Stimulated activated CD4-positive, alpha-beta T cell treated with anti-CD3 and anti-CD28 coated beads, Interleukin-15, amount 100 ng/mL, for 1 hour (primary cell): ENCODE results near the gene FANCM.

ENCODE experiments used
- DNase-seq, 2 donors: peaks; one replicate each; pipeline ENCODE4 v3.0.0-alpha.2; 2020; ENCODE audit warnings: low read depth in 1 of 2, low spot score in 1 of 2

FANCM gene, protein sequence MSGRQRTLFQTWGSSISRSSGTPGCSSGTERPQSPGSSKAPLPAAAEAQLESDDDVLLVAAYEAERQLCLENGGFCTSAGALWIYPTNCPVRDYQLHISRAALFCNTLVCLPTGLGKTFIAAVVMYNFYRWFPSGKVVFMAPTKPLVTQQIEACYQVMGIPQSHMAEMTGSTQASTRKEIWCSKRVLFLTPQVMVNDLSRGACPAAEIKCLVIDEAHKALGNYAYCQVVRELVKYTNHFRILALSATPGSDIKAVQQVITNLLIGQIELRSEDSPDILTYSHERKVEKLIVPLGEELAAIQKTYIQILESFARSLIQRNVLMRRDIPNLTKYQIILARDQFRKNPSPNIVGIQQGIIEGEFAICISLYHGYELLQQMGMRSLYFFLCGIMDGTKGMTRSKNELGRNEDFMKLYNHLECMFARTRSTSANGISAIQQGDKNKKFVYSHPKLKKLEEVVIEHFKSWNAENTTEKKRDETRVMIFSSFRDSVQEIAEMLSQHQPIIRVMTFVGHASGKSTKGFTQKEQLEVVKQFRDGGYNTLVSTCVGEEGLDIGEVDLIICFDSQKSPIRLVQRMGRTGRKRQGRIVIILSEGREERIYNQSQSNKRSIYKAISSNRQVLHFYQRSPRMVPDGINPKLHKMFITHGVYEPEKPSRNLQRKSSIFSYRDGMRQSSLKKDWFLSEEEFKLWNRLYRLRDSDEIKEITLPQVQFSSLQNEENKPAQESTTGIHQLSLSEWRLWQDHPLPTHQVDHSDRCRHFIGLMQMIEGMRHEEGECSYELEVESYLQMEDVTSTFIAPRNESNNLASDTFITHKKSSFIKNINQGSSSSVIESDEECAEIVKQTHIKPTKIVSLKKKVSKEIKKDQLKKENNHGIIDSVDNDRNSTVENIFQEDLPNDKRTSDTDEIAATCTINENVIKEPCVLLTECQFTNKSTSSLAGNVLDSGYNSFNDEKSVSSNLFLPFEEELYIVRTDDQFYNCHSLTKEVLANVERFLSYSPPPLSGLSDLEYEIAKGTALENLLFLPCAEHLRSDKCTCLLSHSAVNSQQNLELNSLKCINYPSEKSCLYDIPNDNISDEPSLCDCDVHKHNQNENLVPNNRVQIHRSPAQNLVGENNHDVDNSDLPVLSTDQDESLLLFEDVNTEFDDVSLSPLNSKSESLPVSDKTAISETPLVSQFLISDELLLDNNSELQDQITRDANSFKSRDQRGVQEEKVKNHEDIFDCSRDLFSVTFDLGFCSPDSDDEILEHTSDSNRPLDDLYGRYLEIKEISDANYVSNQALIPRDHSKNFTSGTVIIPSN (N-terminal part only)

DNA sequence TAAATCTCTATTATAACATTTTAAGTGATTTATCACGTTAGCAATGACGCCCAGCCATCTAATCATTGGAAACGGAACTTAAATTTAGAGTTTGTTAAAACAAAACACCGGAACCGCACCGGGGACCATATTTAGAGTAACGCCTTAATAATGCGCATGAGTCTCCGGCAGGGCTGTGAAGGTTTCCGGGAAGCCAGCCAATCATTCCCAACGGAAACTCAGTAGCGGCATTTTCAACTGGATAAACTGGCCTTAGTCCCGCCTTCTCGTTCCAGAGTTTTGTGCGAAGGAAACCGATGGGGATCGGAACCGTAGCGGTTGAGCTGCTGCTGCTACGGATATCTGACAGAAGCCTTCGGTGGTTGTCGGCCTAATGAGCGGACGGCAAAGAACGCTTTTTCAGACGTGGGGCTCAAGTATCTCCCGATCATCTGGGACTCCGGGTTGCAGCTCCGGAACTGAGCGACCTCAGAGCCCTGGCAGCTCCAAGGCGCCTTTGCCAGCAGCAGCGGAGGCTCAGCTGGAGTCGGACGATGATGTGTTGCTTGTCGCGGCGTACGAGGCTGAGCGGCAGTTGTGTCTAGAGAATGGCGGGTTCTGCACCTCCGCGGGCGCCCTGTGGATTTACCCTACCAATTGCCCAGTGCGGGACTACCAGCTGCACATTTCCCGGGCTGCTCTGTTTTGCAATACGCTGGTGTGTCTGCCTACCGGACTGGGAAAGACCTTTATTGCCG lies at the start of gene FANCM:
Gene FANCM, plus strand, starts transcription at position 272 of the 737 bp plus-strand sequence. Its CDS starts 102 bp downstream, at position 374.
- DNase-seq: peak; percentile 55 to 62

DNA sequence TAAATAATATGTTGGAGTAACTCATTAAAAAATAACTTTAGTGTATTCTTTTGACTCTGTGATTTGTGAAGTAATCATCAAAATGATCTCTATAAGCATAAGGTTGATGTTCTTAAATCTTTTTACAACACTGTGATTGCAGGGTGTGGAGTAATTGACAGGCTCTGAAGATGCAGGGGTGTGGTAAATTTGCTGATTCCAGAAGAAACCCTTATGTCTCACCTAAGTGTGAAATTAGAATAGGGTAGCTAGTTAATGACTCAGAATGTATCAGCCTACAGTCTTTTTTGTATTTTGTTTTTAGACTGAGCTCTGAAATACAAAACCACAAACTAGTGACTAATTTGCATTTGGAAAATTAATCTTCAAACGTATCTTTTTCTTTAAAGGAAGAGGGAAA lies 45.9 kb upstream of the FANCM start:
- no peak for DNase-seq

DNA sequence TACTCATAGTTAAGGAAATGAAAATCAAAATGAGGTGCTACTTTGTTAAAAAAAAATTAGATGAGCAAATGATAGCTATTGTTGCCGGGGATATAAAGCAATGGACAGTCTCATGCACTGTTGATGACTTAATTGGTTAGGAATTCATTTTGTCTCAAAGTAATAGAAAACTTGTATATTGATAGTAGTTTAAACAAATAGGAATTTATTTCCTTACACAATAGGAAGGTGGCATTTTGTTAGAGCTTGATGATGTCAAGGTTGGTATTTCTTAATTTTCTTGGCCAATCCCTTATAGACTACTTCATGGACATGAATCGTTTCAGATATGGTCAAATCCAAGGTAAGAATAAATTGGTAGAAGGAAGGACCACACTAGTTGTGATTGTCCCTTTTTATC lies 44.0 kb upstream of the FANCM start:
- no peak for DNase-seq

DNA sequence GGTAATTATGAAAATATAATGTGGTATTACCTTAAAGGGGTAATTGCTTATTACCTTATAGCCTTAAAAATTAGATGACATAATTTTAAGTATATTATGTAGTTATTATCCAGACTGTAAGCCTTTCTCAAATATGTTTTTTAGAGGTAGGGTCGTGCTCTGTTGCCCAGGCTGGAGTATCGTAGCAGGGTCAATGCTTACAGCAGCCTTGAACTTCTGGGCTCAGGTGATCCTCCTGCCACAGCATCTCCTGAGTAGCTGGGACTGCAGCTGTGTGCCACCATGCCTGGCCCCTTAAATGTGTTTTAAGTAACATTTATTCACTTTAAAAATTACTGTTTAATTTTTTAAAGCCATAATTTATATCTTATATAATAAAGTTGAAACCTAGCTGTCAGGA lies 41.5 kb upstream of the FANCM start:
- DNase-seq: no peak

DNA sequence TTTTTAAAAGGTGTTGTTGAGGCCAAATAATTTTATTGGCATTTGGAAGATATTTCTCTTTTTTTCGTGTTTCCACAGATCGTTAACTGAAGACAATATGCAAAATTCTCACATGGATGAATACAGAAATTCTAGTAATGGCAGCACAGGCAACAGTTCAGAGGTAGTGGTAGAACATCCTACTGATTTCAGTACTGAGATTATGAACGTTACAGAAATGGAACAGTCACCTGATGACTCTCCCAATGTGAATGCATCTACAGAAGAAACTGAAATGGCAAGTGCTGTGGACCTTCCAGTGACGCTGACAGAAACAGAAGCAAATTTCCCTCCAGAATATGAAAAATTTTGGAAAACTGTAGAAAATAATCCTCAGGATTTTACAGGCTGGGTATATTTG lies 40.6 kb upstream of the FANCM start:
- DNase-seq: no peak

DNA sequence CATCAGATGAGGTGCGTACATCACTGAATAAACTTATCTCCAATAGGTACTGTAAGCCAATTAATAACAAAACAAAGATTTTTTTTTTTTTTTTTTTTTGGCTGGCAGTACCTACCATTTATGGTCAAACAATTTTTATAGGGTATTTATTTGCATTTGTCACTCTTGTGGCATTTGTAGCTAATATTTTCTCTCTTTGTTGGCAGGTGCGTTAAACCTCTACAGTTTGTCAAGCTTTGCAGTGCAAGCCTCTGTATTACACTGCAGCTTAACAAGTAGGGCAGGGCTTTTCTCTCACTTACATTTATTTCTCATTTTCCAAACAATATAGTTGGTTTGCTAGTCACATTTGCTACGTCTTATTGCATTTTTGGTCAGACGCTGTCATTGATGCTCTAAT lies 39.5 kb upstream of the FANCM start:
- no peak for DNase-seq

DNA sequence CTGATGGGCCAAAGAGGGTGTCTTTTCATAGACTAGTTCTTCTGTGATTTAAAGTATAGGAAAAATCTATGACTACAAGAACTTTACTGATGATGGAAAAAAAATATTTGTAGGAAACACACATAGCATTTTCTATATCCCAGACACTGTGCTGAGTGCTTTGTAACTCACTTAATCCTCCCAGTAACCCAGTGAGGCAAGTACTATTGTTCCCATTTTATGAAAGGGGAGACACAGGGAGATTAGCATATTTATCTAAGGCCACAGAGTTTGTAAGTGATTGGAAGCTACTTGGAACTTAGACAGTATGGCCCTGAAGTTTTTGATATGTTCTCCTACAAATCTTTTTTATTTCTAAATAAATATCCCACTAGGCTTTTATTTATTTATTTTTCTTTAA lies 31.9 kb upstream of the FANCM start:
- no peak for DNase-seq

DNA sequence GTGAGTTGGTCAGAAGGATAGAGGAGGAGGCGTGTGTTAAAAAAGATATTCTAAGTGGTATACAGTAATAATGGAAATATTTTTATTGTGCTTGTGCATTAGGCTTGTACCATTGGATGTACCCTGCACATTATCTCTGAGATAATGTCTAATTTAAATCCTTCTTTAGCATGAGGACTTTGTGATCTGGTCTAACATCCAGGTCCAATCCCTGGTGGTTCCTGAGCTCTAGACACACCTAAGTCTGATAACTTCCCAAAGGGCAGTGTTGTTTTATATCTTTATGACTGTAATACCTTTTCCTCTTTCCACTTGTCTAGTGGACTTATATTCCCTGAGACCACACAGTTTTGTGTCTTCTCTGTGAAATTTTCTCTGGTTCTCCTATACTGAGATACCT lies 31.2 kb upstream of the FANCM start:
- no peak for DNase-seq

DNA sequence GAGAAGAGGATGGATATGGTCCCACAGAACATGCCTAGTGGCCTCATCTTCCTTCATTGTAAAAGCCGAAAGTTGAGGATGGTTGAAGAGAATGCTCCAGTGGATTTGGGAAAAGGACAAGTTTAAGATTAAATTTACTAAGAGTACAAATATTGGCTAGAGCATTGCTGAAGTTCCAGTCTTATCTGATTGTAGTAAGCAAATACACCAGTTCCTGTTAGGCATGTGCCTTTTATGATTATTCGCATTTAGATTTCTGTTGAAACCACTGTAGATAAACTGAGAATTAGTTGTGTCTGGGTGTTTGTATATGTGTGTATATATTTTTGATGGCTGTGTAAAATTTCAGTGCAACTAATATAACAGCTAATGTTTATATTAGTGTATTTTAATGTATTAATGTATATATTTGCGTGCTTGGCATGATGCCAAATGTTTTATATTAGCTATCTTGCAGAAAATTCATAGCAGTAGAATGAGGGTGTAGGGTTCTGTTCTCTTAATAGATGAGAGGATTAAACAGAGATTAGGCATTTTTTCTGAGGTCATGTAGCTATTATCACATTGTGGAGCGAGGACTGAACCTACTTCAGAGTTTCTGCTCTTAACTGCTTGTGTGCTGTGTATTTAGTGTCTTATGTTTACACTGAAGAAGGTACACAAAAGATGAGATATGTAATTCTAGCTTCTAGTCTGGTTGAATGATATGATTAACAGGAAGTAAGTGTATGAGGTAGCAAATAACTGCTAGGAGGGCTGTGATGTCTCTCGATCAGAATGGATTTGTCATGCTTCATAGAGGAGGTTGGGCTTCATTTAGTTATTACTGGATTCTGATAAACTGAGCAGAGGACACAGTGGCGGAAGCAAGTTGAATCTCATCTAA lies 22.6 kb upstream of the FANCM start:
- no peak for DNase-seq

DNA sequence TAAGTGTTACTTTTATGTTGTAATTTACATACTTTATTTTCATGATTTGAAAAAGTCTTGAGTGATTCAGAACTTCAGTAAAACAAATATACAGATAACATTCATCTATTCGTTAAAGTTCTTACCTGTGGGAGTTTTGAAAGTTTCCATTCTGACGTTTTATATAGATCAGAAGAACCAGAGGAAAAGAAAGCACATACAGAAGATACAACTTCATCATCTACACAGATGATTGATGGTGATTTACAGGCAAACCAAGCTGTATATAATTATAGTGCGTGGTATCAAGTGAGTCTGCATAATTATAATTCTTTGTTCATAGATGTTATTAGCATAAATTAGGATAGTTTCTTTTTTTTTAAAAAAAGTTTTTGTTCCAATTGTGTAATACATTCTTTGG lies 21.4 kb upstream of the FANCM start:
- DNase-seq: no peak

DNA sequence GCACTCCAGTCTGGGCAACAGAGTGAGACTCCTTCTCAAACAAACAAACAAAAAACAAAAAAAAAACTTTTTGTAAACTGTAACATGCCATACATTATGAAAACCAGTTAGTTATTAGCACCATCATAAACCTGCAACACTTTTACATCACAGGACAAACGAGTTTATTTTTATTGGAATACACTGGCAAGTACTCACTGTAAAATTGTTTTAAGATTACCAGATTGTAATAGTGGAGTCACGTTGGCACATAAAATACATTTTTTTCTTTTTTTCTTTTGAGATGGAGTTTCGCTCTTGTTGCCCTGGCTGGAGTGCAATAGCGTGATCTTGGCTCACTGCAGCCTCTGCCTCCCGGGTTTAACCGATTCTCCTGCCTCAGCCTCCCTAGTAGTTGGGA lies 17.1 kb upstream of the FANCM start:
- DNase-seq: no peak

DNA sequence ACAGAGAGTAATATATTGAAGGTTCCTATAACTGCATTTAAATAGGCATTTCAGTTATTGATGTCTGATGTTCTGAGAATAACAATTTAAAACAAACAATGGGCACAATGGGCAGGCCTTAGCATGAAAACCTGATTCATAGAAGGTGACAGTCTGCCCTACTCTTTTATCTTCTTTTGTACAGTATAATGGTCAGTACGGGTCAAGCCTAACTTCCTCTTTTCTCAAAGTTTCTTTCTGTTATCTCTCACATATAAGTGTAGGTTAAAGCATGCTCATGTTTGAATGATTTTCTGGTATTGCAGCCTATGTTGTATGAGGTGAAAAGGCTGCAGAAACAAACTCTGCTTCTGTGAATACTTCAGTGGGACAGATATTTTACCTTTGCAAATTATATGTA lies 15.6 kb upstream of the FANCM start:
- DNase-seq: no peak

DNA sequence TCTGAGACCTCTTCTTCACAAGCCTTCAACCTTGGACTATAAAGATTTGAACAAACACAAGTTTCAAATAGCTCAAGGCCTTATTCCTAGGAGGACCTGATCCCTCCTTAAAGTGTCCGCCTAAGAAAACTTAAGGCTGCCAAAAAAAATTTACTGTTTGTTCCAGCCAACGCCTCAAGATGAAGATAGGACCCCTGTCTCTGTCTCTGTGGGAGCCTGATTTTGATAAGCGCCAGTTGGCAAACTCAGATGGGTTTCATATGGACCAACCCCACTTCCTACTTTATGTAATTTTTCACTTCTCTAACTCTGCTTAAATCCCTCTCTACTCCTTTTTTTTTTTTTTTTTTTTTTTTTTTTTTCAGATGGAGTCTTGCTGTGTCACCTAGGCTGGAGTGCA lies 12.5 kb upstream of the FANCM start:
- DNase-seq: no peak

DNA sequence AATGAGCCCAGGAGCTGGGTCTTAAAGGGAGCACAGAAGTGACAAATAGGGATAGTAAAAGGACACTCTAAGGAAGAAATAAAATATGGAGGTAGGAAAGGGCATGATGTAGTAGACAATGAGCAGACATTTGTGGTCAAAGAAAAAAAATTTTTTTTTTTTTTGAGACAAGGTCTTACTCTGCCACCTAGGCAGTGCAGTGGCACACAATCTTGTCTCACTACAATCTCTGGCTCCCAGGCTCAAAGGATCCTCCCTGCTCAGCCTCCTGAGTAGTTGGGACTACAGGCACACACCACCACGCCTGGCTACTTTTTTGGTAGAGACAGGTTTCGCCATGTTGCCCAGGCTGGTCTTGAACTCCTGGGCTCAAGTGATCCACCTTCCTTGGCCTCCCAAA lies 10.0 kb upstream of the FANCM start:
- DNase-seq: no peak

DNA sequence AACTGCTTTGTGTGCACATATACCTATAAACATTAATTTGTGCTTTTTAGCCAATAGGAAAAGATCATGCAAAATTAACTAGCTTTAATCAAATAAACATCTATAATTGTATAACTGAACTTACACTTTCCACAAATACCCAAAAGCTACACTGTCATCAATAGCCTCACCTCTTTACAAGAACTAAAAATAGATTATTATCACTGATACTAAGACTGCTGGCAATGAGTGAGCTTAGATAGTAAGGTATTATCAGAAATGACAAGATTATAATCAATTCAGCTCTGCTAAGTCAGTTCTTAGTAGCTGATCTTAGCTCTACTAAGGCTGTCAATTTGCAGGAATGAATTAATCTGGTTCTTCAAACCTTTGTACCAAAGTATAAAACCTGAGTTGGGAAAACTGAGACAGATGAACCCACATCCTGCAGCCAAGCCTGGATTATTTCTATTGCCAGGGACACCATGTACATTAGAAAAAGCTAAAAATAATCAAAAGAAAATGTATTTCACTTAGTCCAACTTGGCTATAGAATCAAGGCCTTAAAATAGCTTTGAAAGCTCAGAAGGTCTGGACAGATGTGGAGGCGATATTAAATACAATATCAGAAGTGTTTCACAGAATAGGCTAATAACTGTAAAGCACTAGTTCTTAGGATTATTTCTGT lies 6.6 kb upstream of the FANCM start:
- no peak for DNase-seq

DNA sequence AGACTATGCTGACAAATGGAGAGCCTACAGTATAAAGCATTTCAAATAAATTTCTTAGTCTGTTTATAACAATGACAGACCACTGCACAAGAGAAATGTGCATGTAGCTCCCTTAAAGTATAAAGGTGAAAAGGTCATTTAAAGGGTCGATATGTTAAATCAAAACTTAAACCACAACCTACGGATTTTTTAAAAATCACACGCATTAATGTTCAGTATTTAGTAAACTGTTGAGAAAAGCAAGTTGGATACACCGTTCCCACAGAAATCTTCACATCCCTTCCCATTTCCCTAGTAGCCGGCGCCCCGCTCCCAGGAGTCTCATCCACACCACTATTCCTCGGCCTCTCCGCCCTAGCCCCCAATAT lies 2.1 kb upstream of the FANCM start:
- no peak for DNase-seq

DNA sequence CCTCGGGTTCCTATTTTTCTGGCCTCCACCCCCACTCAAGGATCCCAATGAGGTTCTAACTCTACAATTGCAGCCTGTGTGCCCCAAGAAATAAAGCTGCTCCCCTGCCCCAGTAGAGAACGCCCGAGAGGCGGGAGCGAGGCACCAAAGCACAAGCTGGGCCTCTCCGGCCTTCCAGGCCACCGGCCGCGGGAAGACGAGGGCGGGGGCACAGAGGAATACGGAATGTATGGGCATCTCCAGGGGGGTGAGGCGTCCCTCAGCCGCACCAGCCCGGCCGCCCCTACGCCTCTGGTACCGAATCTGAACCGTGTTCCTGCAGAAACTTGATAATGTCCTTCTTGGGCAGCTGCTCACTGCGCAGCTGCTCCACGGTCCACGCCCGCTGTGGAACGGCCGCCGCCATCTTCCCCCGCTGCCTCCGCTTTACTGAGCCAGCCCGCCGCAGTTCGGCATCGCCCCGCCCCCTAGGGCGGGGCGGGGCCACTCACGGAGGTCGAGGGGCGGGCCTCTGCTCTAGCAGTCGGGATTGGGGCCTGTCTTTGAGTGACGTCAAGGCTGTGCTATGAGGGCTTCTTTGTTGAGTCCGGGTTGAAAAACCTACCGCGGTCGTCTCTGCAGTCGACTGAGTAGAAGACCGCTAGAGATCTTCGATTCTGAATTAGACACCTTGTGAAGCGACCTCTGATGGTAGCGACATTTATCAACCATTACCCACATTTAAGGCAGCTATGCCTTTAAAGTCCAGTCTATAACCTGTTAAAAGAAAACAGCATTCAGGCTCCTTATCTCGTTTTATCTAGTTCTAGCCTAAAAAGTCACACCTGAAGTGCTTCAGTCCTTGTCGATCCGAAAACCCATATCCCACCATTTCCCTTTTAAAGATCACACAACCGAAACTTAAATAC lies 1.4 kb upstream of the FANCM start, which contains the start of gene FKBP3:
Gene FKBP3, minus strand, starts transcription at position 431 of the 908 bp plus-strand sequence. Its CDS starts 25 bp downstream, at position 406.
- DNase-seq: peak; percentile 89 to 90

DNA sequence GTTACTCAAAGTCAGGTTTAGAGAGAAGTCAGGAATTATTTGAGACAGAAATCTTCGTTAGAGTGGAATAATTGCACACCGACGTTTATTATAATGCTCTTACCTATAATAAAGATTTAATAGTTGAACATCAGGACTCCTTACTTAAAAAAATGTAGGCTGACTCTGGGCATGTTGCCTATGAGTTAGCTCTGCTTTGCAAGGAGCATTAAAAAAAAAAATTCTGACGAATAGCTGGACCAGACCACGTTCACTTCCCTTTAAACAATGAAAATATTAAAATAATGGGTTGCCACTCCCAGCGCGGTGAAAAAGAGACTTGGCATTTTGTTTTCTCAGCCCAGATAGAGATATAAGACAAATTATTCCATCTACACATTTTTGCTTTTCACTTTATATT lies 574 bp upstream of the FANCM start:
- DNase-seq: no peak
